Sigmoid colon (tissue), 7 donors: ENCODE results near the gene HMOX2. TPM values are rescaled to one million over a fixed set of nuclear protein-coding genes. Genes with fewer than 3 reads are reported as not detected.

Source experiments
- DNase-seq: peaks from one replicate; pipeline ENCODE4 v3.0.0-alpha.2; 2019
- H3K27ac ChIP-seq, 4 donors: fragments of 200-600 bp; sonication (generic); one replicate each; pipeline ENCODE4 v1.5.1; 2016 to 2019; ENCODE audit warnings: mild to moderate bottlenecking in 1 of 4
- H3K27me3 ChIP-seq, 3 donors: fragments of 200-600 bp; sonication (generic); one replicate each; pipeline ENCODE4 v1.5.1; 2019; ENCODE audit warnings: mild to moderate bottlenecking in 1 of 3
- H3K36me3 ChIP-seq, 4 donors: fragments of 200-600 bp; sonication (generic); one replicate each; pipeline ENCODE4 v1.5.1; 2016 to 2019
- H3K4me1 ChIP-seq, 4 donors: fragments of 200-600 bp; sonication (generic); one replicate each; pipeline ENCODE4 v1.5.1; 2017 to 2019
- H3K4me3 ChIP-seq, 4 donors: fragments of 200-600 bp; sonication (generic); one replicate each; pipeline ENCODE4 v1.5.1; 2017 to 2019; ENCODE audit warnings: mild to moderate bottlenecking in 2 of 4, moderate library complexity in 1 of 4
- H3K9me3 ChIP-seq, 4 donors: fragments of 200-600 bp in 3 of 4; sonication (generic) in 3 of 4; one replicate each; pipeline versions ENCODE4 v1.5.1 to v1.6.1; 2013 to 2019
- CTCF ChIP-seq, 4 experiments: fragments of 450-650 bp in 3 of 4; fragments of 200-600 bp in 1 of 4; IDR thresholded peaks; one replicate each; pipeline ENCODE4 v1.5.1; 2016 to 2019; ENCODE audit warnings: antibody characterized with exemption in 4 of 4, mild to moderate bottlenecking in 3 of 4, moderate library complexity in 2 of 4
- EP300 ChIP-seq, 4 donors: sonication (generic); formaldehyde crosslinking; IDR thresholded peaks; one replicate each; pipeline ENCODE4 v1.6.1; 2017; ENCODE audit warnings: antibody characterized with exemption in 4 of 4
- POLR2A ChIP-seq, 2 donors: fragments of 450-650 bp; IDR thresholded peaks; one replicate each; pipeline ENCODE4 v1.6.1; 2016; ENCODE audit warnings: antibody characterized with exemption in 2 of 2, mild to moderate bottlenecking in 2 of 2, moderate library complexity in 2 of 2
- POLR2AphosphoS5 ChIP-seq, 4 donors: sonication (generic); formaldehyde crosslinking; IDR thresholded peaks; one replicate each; pipeline ENCODE4 v1.6.1; 2017; ENCODE audit warnings: antibody characterized with exemption in 4 of 4
- WGBS, 2 donors: extraction: QIAGEN DNeasy Blood & Tissue Kit; methylation state at CpG; one replicate each; pipeline ENCODE4 v1.1.7; 2013; 5-methylcytosine and 5-hydroxymethylcytosine counted together
- intact Hi-C: fragments of 100-400 bp; cut with DNase I; formaldehyde crosslinking; loops from one replicate; pipeline ENCODE4 v1.15.1; 2023
- polyA plus RNA-seq, 3 donors: library from polyadenylated mRNA; stranded (reverse); fragments of 200-250 nt; gene quantifications; one replicate each; pipeline ENCODE4 v1.2.3, GENCODE V29; 2013
- total RNA-seq, 4 donors: library from RNA; depleted of rRNA; stranded (reverse); fragments of >200 nt; gene quantifications; one replicate each; pipeline ENCODE4 v1.1.0, GENCODE V29; 2016
- donor health status: healthy with polysubstance abuse.
- donor health status: Bipolar disorder and iron deficiency.
- donor health status: healthy.

The HMOX2 gene
- total and polyA plus RNA-seq, 7 donors, result 29.9 to 77.2 (median 37.1) TPM

DNA sequence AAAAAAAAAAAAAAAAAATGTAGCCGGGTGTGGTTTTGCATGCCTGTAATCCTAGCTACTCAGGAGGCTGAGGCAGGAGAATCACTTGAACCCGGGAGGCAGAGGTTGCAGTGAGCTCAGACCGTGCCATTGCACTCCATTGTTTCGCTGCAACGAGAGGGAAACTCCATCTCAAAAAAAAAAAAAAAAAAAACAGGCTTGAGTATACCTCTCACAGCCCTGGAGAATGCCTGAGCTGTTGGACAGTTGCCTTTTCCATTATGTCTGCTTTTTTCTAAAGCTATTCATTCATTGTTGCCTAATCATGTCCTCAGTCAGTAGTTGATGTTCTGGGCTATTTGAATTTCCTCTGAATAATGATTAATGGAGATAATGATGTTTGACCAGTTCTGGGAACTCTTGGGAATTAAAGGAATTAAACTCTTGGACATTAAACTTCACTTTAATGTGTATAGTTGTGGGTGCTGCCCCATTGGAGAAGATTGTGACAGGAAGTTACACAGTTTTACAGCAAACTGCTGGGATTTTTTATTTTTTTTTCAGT is 11.8 kb downstream of the HMOX2 start:
- no peak for TF ChIP-seq POLR2AphosphoS5 (IDR thresholded peaks at IDR 0.05)
- no peak for TF ChIP-seq EP300 (IDR thresholded peaks at IDR 0.05)
- TF ChIP-seq POLR2A (IDR thresholded peaks at IDR 0.05), result no peak
- no peak for TF ChIP-seq CTCF (IDR thresholded peaks at IDR 0.05)
- H3K4me1 ChIP-seq, result peaks cover 0 to 4% (median 0%) of the 10 kb centered on the region in 4 donors
- no peak overlapping the region for H3K4me3 ChIP-seq
- H3K27ac ChIP-seq, result no peak overlapping the region
- WGBS, 2 donors, result 72 to 78% methylated on average over 5 of the region's 5 CpGs
- H3K9me3 ChIP-seq, result no peaks in the 10 kb centered on the region
- intact Hi-C loops, result no loop called here
- H3K36me3 ChIP-seq, result peaks cover 0 to 28% (median 5%) of the 10 kb centered on the region in 4 donors
- no peaks in the 10 kb centered on the region for H3K27me3 ChIP-seq
- no peak for DNase-seq

DNA sequence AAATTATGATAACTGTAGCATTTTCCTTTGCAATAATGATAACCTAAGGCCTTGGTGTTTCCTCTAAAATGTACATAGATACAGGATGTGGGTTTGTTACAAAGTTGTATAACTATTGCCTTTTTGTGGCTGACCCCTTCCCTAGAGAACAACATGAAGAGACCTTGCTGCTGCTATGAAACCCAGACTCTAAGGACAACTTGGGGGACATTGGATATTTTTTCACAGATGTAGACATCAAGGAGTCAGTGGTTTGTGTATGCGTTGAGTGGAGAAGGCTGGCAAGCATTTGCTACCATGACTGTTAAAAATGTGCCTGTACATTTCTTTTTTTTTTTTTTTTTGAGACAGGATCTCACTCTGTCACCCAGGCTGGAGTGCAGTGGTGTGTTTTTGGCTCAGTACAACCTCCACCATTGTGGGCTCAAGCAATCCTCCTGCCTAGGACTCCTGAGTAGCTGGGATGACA is 12.3 kb downstream of the HMOX2 start:
- Histone ChIP-seq H3K27me3 (no peaks in the 10 kb centered on the region), H3K4me3 (no peak overlapping the region), H3K9me3 (no peaks in the 10 kb centered on the region), H3K27ac (no peak overlapping the region), H3K4me1 (peaks cover 0 to 4% (median 0%) of the 10 kb centered on the region in 4 donors), H3K36me3 (peaks cover 0 to 28% (median 5%) of the 10 kb centered on the region in 4 donors)
- WGBS, 2 donors, result 54 to 89% methylated on average over 1 of the region's 1 CpG
- TF ChIP-seq EP300 (IDR thresholded peaks at IDR 0.05) (no peak), POLR2AphosphoS5 (IDR thresholded peaks at IDR 0.05) (no peak), CTCF (IDR thresholded peaks at IDR 0.05) (no peak), POLR2A (IDR thresholded peaks at IDR 0.05) (no peak)
- intact Hi-C loops, result no loop called here
- no peak for DNase-seq

- WGBS, 2 donors, result 86 to 97% methylated on average over 5 of the region's 5 CpGs
- Histone ChIP-seq H3K4me3 (no peak overlapping the region), H3K27ac (no peak overlapping the region), H3K27me3 (no peaks in the 10 kb centered on the region), H3K9me3 (no peaks in the 10 kb centered on the region), H3K4me1 (peaks cover 0 to 4% (median 0%) of the 10 kb centered on the region in 4 donors), H3K36me3 (peaks cover 0 to 28% (median 5%) of the 10 kb centered on the region in 4 donors)
- intact Hi-C loops, result no loop called here
- TF ChIP-seq EP300 (IDR thresholded peaks at IDR 0.05) (no peak), CTCF (IDR thresholded peaks at IDR 0.05) (no peak), POLR2AphosphoS5 (IDR thresholded peaks at IDR 0.05) (no peak), POLR2A (IDR thresholded peaks at IDR 0.05) (no peak)
- DNase-seq, result no peak
Measured at GRCh38 chr16:4489030-4489429, 12.8 kb downstream of the HMOX2 start.

DNA sequence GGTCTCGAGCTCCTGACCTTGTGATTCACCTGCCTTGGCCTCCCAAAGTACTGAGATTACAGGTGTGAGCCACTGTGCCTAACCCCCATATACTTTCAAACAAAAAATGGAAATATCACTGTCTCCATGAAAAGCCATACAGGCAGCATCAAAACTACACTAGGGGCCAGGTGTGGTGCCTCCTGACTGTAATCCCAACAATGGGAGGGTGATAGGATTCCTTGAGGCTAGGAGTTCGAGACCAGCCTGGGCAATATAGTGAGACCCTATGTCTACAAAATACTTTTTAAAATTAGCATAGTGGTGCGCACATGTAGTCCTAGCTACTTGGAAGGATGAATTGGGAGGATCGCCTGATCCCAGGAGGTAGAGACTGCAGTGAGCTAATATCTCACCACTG is 15.7 kb downstream of the HMOX2 start:
- Histone ChIP-seq H3K27ac (no peak overlapping the region), H3K4me3 (no peak overlapping the region), H3K9me3 (no peaks in the 10 kb centered on the region), H3K4me1 (peaks cover 0 to 16% (median 0%) of the 10 kb centered on the region in 4 donors), H3K36me3 (peaks cover 0 to 12% (median 0%) of the 10 kb centered on the region in 4 donors), H3K27me3 (no peaks in the 10 kb centered on the region)
- 96% methylated on average over 4 of the region's 4 CpGs for WGBS, 2 donors
- intact Hi-C loops, result no loop called here
- TF ChIP-seq POLR2AphosphoS5 (IDR thresholded peaks at IDR 0.05), result no peak
- TF ChIP-seq EP300 (IDR thresholded peaks at IDR 0.05), result no peak
- no peak for TF ChIP-seq POLR2A (IDR thresholded peaks at IDR 0.05)
- no peak for TF ChIP-seq CTCF (IDR thresholded peaks at IDR 0.05)
- DNase-seq, result no peak
